Endometrial microvascular endothelial cells (primary cell): ENCODE results near the gene CNGA4. TPM values are rescaled to one million over a fixed set of nuclear protein-coding genes. Genes with fewer than 3 reads are reported as not detected.

ENCODE experiments used
- in situ Hi-C: cut with HindIII; loops from 2 replicates; pipeline ENCODE4 v1.10.0; 2017; ENCODE audit warnings: low sequenced_read_pairs, low pct_unique_long_range_greater_than_20kb; ENCODE audit errors: inconsistent ontology term
- total RNA-seq: library from RNA; depleted of rRNA; stranded (reverse); fragments of >200 nt; gene quantifications from one replicate; pipeline ENCODE4 v1.2.3, GENCODE V29; 2015; ENCODE audit errors: inconsistent ontology term

Gene CNGA4, protein sequence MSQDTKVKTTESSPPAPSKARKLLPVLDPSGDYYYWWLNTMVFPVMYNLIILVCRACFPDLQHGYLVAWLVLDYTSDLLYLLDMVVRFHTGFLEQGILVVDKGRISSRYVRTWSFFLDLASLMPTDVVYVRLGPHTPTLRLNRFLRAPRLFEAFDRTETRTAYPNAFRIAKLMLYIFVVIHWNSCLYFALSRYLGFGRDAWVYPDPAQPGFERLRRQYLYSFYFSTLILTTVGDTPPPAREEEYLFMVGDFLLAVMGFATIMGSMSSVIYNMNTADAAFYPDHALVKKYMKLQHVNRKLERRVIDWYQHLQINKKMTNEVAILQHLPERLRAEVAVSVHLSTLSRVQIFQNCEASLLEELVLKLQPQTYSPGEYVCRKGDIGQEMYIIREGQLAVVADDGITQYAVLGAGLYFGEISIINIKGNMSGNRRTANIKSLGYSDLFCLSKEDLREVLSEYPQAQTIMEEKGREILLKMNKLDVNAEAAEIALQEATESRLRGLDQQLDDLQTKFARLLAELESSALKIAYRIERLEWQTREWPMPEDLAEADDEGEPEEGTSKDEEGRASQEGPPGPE
- not detected for total RNA-seq

DNA sequence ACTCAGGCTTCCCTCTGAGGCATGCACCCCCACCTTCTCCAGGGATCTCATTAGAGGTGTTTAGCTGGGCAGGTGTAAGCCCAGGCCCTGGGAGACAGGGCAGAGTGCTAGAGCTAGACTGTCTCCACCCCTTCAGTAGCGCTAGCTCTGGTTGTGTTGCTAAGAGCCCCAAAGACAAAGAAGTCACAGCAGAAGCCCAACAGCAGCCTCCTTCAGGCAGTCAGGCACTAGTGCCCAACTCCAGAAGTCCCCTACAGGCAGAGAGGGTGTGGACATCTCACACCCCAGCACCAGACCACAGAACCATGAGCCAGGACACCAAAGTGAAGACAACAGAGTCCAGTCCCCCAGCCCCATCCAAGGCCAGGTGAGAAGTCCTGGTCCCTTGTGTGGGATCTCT lies at the start of gene CNGA4:
CNGA4 (plus strand) TSS at position 188 of the 400 bp plus-strand sequence; CDS start at position 306, 118 bp downstream.
- in situ Hi-C loops = no loop called here

DNA sequence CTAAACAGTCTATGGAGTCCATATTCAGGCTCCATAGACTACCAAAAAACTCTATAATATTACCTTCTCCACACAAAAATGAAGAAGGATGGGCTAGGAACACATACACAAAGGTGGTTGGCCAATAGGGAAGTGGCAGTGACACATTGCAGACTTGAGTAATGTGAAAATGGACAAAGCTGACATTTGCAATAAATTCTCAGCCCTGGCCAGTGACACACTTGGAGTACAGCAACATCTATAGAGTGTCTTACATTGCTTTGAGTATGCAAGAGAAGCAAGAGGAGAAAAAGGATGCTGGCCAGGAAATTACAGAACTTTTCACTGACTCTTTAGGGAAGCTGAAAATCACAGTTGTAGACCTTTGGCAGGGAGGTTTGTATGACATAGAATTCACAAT lies 47.1 kb upstream of the CNGA4 start:
- in situ Hi-C loops = no loop called here

DNA sequence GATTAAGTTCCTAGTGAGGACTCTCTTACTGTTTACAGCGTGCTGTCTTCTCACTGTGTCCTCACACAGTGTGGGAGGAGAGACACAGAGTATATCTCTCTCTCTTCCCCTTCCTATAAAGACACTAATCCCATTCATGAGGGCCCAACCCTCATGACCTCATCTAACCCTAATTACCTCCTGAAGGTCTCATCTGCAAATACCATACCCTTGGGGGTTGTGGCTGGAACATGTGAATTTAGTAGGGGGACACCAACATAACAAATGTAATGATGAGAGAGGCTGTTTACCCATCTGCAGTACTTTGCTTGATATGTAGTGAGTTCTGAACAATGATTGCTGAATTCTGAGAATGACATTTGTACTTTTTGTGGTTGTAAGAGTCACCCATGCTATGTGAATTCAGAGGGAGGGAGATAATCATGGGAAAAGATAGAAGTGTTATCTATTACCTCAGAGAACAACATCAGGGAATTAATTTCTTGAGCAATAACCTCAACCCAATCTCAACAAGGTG lies 44.8 kb upstream of the CNGA4 start:
- in situ Hi-C loops = no loop called here

DNA sequence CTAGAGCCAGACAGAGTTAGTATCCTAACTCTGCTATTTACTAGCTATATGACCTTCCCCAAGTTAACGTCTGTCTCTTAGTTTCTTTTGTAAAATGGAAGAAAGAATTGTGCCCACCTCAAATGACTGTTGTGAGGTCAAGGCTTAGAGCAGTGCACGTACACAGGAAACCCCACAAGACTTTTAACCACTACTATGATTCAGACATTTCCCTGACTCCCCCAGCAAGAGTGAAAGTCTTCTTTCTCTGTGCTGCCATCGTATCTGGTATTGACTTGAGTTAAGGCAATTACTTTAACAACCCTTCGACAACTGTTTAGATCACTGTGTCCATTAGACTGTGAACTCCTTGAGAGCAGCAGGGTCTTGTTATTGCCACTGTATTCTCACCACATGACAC lies 42.5 kb upstream of the CNGA4 start:
- in situ Hi-C loops = no loop called here

DNA sequence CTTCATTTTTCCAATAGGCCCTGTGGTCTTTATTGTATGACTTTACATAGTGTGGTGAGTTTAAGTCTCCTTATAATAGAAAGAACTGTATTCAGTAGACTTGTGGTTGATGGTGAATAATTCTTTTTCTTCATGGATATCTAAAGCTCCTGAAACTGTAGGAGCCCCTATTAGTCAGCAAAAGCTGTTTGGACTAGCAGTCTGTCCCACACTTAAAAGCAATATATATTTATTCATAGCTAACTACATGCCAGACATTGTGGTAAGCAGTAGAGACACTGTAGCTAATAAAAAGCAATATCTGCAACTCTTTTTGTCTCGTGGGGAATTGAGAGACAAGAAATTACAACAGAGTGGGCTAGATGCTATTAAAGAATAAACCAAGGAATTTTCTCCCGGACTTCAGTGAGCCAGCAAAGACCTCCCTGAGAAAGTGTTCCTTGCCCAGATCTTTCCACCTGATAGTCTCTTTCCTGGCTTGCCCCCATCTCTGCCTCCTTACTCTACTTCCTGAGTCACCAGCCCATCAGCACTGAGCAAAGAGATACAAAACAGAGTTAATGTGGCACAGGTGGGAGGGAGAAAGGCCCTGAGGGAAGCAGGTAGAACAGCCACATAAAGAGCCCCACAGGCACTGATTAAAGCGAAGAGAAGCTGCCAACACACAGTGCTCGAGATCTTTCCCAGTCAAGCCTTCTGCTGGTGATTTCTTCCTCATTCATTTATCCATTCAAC lies 41.3 kb upstream of the CNGA4 start:
- in situ Hi-C loops = no loop called here

DNA sequence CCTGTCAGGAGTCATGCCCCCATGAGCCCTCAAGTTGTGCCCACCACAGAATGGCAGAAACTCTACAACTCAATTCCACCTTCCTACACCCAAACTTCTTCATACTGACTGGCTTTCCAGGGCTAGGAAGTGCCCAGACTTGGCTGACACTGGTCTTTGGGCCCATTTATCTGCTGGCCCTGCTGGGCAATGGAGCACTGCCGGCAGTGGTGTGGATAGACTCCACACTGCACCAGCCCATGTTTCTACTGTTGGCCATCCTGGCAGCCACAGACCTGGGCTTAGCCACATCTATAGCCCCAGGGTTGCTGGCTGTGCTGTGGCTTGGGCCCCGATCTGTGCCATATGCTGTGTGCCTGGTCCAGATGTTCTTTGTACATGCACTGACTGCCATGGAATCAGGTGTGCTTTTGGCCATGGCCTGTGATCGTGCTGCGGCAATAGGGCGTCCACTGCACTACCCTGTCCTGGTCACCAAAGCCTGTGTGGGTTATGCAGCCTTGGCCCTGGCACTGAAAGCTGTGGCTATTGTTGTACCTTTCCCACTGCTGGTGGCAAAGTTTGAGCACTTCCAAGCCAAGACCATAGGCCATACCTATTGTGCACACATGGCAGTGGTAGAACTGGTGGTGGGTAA lies 39.6 kb upstream of the CNGA4 start, which contains the start of gene OR52W1:
OR52W1 (plus strand) TSS at position 51 of the 637 bp plus-strand sequence; CDS start at position 51, 0 bp downstream.
- in situ Hi-C loops = no loop called here

DNA sequence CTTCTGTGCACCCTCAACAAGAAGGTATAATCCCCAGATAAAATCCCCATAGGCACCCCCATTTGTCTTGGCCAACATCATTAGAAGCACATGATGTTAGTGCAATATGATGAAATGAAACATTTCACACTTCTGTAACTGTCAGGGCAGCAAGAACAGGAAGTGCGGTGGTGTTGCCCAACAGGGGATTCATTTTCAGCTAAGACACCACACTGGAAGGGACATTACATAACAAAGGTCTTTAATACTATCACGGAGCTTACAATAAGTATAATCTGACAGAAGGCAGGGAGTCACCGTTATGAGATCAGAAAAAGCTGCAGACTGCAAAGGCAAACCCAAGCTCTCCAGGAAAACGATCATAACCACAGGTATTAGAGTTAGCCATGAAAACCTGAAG lies 37.9 kb upstream of the CNGA4 start:
- in situ Hi-C loops = no loop called here

DNA sequence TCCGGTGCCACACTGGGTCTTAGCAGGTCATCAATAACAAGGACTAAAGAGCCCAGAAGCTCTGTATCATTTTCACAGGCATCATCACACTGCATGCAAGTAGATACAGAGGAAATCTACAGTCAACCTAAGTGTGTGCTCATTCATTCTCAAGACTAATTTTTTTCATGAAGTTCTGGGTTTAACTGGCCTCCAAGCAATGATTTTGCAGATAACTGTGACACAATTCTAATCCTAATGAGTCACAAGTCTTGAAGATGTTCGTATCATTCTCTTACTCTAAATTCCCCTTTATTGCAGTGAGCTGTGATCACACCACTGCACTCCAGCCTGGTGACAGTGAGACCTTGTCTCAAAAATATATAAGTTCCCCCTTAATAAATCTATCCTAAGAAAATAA lies 37.4 kb upstream of the CNGA4 start:
- in situ Hi-C loops = no loop called here

DNA sequence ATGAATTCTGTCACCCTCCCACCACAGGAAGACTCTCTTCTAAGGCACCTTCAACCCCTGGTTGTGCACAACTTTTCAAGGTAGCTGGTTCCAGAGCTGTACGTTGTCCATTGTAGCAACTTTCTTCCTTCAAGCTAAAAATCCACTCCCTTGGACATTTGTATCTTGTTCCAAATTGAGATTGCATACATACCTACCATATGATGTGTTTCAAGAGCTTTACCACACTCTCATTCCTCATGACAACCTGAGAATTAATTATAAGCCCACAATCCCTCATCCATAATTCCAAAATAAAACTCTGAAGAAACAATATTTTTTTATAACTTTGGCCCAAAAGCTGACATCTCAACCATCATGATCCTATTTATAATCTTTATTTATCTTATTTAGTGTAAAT lies 36.8 kb upstream of the CNGA4 start:
- in situ Hi-C loops = no loop called here

DNA sequence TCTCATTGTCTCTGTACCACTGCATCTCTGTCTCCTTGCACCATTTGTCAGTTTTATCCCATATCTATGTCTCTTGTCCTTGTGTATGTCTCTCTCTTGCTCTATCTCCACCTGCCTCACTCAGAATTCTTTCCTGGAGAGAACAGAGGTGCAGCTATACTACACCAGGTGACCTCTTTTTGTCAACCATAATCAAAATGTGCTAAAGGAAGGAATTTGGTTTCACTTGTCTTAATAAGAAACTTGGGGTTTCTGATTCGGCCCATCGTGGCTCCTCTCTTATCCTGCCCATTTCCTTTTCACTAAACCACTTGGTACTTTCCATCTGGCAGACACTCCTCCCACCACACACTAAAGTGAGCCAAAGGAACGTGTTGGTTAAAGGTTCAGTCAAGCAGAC lies 35.6 kb upstream of the CNGA4 start:
- in situ Hi-C loops = no loop called here

DNA sequence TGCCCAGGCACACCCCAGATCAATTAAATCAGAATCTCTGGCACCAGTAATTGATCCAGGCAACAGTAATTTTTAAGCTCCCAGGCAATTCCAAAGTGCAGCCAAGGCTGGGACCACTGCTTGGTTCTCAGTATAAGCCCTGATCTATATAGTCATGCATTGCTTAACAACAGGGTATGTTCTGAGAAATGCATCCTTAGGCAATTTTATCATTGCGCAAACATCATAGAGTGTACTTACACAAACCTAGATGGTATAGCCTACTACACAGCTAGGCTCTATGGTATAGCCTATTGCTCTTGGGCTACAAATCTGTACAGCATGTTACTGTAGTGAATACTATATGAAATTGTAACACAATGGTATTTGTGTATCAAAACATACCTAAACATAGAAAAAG lies 34.2 kb upstream of the CNGA4 start:
- in situ Hi-C loops = no loop called here

DNA sequence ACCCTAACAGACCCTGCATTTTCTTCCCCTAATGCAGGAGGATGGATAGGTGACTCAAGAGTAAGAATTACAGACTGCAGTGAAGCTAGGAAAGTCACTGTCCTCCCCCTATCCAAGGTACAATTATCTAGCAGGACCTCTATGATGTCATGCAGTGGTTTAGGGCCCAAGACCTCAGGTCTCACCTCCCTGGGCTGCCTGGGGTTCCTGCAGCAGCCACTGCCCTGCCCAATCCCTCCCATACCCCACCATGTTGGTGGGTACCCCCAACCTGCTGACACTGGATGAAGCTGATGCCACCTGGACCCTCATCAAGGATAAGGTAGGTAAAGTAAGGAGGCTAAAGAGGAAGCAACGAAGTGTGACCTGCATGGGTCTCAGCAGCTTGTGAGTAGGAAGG lies 33.5 kb upstream of the CNGA4 start, which contains the start of gene C11orf42:
C11orf42 (plus strand) TSS at position 192 of the 400 bp plus-strand sequence; CDS start at position 251, 59 bp downstream.
- in situ Hi-C loops = no loop called here

DNA sequence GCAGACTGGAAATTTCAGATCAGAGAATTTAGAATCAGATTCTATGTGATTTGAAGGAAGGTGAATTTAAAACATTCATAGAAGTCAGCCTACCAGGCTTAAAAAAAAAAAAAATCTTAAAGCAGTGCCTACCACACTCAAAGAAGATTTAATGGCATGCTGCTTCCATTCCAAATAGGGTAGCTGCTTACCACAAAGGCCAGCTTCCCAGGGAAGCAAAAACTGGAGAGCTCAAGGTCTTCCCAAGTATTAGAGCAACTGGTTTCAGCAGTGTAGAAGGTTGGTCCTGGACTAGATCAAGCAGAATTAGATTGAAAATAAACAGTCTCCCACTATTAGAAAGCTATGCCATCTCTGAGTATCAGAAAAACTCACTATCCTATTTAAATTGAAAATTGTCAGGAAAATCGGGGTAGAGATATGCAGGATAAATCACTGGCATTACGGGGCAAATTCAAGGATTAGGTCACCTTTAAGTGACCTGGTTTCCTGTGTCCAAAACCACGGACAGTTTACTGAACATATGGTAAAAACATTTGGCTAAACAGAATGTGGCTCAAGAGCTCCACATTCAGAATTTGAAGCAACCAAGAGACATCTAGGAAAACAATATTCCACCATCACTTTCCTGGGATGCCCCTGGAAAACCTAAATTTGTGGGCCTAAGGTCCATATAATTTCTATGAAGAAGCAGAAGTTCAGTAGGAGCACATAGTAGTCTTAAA lies 32.3 kb upstream of the CNGA4 start:
- in situ Hi-C loops = no loop called here

DNA sequence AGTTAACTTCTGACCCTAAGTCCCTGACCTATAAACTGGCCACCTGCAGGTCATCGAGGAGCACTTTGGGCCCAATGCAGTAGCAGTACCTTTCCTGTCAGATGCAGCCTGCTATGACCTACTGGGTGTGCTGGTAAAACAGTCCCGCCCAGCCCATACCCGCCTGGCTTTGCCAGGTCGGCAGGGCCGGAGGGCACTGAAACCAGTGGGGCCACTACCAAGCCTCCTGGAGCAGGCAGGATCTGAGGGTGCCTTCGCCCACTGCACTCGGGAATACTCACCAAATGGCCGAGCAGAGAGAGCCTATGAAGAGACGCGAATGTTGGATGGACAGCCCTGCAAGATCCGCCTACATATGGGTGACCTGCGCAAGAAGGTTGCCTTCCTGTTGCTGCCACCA lies 29.1 kb upstream of the CNGA4 start:
- in situ Hi-C loops = no loop called here

DNA sequence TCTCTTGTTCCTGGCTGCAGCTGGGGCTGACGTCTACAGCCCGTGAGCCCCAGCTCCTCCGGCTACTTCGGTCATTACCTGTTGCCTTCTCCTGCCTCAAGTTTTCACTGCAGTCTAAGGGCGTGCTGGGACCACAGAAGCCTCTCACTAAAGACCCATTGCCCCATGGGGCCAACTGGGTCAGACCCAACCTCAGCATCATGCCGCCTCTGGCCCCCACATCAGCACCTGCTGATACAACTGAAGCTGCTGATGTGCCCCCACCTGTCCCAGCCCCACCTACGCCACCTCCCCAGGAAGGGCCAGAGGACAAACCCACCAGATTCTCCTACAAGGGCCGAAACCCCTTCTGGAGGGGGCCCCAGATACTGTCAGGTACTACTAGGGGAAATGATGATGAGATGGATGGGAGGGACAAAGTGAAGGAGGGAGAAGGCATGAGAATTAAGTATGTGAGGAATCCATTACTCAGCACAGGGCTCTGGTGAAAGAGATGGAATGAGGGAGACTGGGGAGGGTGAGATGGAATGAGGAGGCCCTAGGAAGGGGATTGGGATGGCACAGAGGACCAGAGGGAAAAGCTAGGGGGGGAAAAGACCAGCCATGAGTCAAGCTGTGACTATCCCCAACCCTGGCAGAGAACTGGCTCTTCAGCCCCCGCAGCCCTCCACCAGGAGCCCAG lies 28.5 kb upstream of the CNGA4 start:
- in situ Hi-C loops = no loop called here

DNA sequence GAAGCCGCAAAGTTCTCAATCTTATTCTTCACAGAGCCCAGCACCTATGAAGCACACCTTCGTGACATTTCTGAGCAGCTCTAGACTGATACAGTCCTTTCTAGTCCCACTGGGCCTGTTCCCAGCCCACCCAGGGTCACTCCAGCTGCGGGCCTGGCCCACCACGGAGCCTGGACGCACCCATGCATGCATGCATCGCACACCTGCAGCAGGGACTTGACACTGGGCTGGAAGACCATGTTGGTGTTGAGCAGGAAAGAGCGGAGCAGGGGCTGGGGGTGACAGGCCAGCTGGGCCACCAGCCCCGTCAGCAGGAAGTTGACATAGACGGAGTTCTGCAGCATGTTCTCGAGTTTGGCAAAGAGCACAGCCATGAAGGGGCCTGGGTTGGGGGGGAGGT lies 24.4 kb upstream of the CNGA4 start:
- in situ Hi-C loops = no loop called here

DNA sequence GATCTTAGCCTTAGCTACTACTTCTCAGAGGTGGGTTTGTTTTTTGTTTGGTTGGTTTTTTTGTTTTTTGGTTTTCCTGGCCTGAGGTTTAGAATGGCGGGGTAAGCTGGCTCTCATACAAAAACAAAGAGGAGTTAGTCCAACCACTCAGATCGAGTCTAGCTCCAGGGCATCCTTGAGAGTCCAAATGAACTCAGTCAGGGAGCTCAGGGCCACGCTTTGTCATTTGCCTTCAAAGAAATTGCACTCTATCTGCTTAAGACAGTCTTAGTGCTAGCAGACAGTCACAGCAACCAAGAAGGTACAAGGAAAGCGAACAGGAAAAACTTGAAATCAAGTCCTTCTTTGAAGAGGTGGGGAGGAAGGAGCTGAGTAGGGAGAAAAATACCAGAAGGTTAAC lies 22.4 kb upstream of the CNGA4 start:
- in situ Hi-C loops = no loop called here

DNA sequence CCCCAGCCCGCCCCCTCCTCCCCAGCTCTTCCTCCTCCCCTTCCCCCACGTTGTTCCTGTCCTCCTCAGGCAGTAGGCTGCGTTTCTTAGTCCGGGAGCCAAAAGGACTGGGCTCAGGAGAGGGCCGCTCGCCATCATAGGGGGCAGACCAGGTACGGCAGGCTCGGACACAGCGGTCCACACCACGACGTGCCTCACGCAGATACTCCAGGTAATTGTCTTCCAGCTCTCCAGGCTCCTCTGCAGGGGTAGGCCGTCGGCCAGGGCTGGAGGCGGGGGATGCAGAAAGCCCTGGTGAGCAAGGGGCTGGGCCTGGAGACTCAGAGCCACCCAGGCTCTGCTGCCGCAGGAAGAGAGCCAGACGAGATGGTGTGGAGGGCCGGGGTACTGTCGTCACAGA lies 21.2 kb upstream of the CNGA4 start:
- in situ Hi-C loops = no loop called here
